ENCODE measurements around the gene RAD21L1.

The RAD21L1 gene

DNA sequence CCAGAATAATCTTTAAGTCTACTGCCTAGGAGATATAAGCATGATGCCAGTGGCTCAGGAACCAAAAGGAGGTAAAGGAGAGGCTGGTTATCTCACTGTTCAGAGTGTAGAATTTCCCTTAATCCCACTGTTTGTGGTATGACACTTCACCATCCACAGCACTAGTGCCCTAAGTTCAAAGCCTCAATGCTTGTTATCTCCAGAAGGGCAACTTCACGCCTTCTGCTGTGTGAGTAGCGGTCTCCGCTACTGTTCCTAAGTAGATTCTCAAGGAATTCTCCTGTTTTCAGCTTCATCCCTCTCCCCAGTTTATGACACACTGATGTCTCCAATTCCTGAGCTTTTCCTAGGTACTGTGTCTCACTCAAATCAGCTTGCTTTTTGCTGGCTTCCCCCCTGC lies 26.6 kb downstream of the RAD21L1 start:
- Histone ChIP-seq H3K4me3 (no peak overlapping the region), H3K9me3 (peaks cover 8% of the 10 kb centered on the region; the same call in 1 of the 2 replicates), H4K20me1 (no peaks in the 10 kb centered on the region), H3K4me1 (no peaks in the 10 kb centered on the region), H3K27me3 (no peaks in the 10 kb centered on the region), H3K9ac (no peak overlapping the region), H3K27ac (no peak overlapping the region), H3K36me3 (no peaks in the 10 kb centered on the region), H3K4me2 (no peak overlapping the region)
- no peak for TF ChIP-seq Cebpa-rat (IDR thresholded peaks at IDR 0.05)

DNA sequence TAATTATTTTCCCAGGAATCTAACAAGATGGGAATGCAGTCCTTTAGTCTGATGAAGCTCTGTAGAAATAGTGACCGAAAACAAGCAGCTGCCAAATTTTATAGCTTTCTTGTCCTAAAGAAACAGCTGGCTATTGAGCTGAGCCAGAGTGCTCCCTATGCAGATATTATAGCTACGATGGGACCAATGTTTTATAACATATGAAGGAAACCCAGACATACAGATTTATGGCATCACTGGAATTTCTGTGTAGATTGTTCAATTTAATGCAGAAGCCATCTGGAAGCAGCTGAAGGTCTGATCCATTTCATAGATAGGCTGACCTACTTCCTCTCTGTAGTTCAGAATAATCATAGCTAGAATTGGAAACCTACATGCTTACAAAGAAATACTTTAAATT lies 28.4 kb downstream of the RAD21L1 start:
- Histone ChIP-seq H3K27ac (no peak overlapping the region), H3K9me3 (peaks cover 8% of the 10 kb centered on the region; the same call in 1 of the 2 replicates), H3K4me2 (no peak overlapping the region), H3K36me3 (no peaks in the 10 kb centered on the region), H3K9ac (no peak overlapping the region), H3K4me3 (no peak overlapping the region), H3K27me3 (no peaks in the 10 kb centered on the region), H4K20me1 (no peaks in the 10 kb centered on the region), H3K4me1 (no peaks in the 10 kb centered on the region)
- no peak for TF ChIP-seq Cebpa-rat (IDR thresholded peaks at IDR 0.05)

DNA sequence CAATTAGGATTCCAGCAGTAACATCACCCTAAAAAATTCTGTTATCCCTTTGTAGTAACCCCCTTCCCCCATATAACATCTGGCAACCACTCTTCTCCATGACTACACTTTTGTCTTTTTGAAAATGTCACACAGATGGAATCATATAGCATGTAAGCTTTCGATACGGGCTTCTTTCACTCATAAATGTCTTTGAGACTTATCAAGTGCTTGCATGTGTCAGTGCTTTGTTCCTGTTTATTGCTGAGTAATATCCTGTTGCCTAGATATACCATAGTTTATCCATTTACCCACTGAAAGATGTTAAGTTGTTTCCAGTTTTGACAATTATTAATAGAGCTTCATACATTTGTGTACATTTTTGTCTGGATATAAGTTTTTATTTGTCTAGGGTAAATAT lies 29.8 kb downstream of the RAD21L1 start:
- no peak for TF ChIP-seq Cebpa-rat (IDR thresholded peaks at IDR 0.05)
- Histone ChIP-seq H3K9ac (no peak overlapping the region), H3K9me3 (peaks cover 8% of the 10 kb centered on the region; the same call in 1 of the 2 replicates), H3K4me3 (no peak overlapping the region), H4K20me1 (no peaks in the 10 kb centered on the region), H3K27me3 (no peaks in the 10 kb centered on the region), H3K27ac (no peak overlapping the region), H3K4me1 (no peaks in the 10 kb centered on the region), H3K36me3 (no peaks in the 10 kb centered on the region), H3K4me2 (no peak overlapping the region)

DNA sequence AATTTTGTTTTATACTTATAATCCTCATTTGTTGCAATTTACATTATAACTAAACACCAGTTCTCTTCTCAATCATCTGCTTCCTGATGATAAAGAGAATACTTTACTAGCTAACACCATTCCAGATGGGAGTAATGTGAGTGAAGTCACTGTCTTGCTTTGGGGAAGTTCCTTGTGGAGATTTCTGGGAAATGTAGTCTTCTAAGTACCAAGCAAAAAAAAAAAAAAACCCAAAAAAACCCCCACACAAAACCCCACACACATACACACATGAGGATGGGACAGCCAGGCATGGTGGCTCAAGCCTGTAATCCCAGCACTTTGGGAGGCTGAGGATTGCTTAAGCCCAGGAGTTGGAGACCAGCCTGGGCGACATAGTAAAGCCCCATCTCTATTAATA lies 38.0 kb downstream of the RAD21L1 start:
- Histone ChIP-seq H4K20me1 (no peaks in the 10 kb centered on the region), H3K27me3 (peaks cover 37% of the 10 kb centered on the region; the same call in 1 of the 2 replicates), H3K27ac (no peak overlapping the region), H3K9ac (no peak overlapping the region), H3K4me1 (peaks cover 13% of the 10 kb centered on the region; the same call in 1 of the 2 replicates), H3K36me3 (no peaks in the 10 kb centered on the region), H3K9me3 (peaks cover 16% of the 10 kb centered on the region), H3K4me3 (no peak overlapping the region), H3K4me2 (no peak overlapping the region)
- no peak for TF ChIP-seq Cebpa-rat (IDR thresholded peaks at IDR 0.05)

DNA sequence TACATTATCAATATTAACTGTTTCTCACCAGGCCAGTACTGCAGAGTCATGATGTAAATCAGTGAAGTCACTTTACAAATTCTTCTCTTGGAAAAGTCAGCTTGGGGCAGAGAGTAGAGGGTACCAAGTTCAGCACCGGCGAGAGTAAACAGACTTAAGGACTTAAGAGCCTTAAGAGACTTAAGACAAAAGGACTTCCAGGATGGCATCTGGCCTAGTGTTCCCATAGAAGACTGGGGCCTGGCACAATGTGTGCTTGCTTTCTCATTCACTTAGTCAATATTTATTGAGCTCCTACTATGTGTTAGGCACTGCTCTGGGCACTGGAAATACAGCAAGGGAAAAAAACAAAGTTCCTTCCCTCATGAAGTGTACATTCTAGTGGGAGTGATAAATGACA lies 38.9 kb downstream of the RAD21L1 start:
- H4K20me1 ChIP-seq: no peaks in the 10 kb centered on the region
- H3K27ac ChIP-seq: no peak overlapping the region
- TF ChIP-seq Cebpa-rat (IDR thresholded peaks at IDR 0.05): no peak
- H3K27me3 ChIP-seq: peaks cover 37% of the 10 kb centered on the region; the same call in 1 of the 2 replicates
- H3K4me1 ChIP-seq: peaks cover 13% of the 10 kb centered on the region; the same call in 1 of the 2 replicates
- H3K4me3 ChIP-seq: no peak overlapping the region
- no peak overlapping the region for H3K4me2 ChIP-seq
- peaks cover 16% of the 10 kb centered on the region for H3K9me3 ChIP-seq
- no peaks in the 10 kb centered on the region for H3K36me3 ChIP-seq
- no peak overlapping the region for H3K9ac ChIP-seq

DNA sequence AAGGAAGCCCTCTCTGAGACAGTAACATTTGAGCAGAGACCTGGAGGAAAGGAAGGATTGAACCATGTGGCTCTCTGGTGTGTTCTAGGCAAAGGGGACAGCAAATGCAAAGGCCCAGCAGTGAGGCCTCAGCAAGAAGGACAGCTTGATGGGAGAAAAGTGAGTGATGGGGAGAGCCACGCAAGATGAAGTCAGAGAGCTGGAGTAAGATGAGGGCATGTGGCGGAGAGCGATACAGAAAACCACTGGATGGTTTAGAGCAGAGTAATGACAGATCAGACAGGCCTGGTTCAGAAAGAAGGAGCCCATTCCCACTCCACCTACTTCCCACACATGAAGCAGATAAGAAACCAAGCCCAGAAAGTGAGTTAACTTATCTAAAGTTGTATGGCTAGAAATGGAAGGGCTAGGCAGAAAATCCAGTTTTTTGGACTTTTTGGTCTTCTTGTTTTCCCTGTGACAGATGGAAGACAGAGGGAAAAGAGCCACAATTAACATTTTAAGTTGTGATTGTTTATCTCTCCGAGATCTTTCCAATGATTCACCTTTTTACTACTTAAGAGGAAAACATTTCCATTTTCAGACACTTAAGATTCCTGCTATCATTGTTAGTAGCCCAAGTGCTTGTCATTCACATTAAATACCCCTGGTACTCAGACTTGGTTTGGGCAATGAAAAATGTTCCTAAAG lies 39.5 kb downstream of the RAD21L1 start:
- Histone ChIP-seq H3K9ac (no peak overlapping the region; the same call in 1 of the 2 replicates), H3K4me1 (peaks cover 13% of the 10 kb centered on the region; the same call in 1 of the 2 replicates), H3K4me2 (peak overlapping the region; percentile 95), H3K4me3 (peak overlapping the region; percentile 67), H3K27me3 (peaks cover 37% of the 10 kb centered on the region; the same call in 1 of the 2 replicates), H3K9me3 (peaks cover 16% of the 10 kb centered on the region), H3K36me3 (no peaks in the 10 kb centered on the region), H4K20me1 (no peaks in the 10 kb centered on the region), H3K27ac (no peak overlapping the region)
- TF ChIP-seq Cebpa-rat (IDR thresholded peaks at IDR 0.05): no peak

DNA sequence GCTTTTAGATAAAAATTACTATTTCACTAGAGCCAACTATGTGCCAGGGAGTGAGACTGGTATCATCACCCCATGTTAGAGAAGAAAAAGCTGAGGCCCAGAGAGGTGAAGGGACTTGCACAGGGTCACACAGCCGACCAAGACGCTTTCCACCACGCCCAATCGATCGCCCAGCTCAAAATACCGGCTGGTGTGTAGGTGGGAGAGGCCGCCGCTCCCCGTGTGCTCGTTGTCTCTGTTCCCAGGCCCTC lies 40.0 kb downstream of the RAD21L1 start:
- Histone ChIP-seq H3K4me1 (peaks cover 13% of the 10 kb centered on the region; the same call in 1 of the 2 replicates), H4K20me1 (no peaks in the 10 kb centered on the region), H3K36me3 (no peaks in the 10 kb centered on the region), H3K9ac (no peak overlapping the region; the same call in 1 of the 2 replicates), H3K9me3 (peaks cover 16% of the 10 kb centered on the region), H3K4me2 (peak overlapping the region; percentile 95), H3K27me3 (peaks cover 37% of the 10 kb centered on the region; the same call in 1 of the 2 replicates), H3K4me3 (peak overlapping the region; percentile 67), H3K27ac (no peak overlapping the region)
- no peak for TF ChIP-seq Cebpa-rat (IDR thresholded peaks at IDR 0.05)

DNA sequence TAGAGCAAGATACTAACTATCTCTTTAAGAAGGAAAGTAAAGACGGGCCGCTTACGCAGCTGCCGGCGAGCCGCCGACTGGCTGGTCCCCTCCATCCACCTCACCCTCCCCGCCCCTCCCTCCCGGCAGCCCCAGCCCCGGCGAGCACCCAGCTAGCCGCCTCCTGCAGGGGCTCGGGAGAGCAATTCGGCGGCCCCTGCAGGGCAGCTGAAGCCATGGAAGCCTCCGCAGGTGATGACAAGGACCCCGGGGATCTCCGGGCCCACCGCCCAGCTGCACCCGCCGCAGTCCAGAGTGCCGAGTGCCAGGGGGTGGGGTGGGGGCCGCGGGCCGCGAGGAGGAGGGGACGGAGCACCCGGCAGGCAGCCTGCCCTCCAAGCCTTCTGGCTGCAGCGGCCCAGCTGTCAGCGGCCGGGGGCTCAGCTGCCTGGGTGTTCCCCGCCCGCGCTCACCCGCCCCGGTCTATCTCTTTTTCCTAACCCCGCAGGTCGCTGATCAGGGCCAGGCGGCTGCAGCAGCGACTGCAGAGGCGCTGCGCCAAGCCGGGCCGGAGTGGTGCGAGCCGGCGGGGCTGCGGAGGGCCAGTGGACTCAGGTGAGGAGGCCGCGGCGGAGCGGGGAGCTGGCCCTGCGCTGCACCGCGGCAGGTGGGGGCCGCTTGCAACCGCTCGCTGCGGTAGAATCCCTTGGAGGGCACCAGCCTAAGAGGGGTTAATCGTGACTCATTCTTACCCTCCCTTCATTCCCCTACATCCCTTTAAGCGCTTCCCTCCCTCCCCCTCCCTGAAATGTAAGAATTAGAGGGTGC lies 40.5 kb downstream of the RAD21L1 start, which contains the start of gene SNPH:
TSS of gene SNPH (plus strand) at position 128 of the 807 bp plus-strand sequence. CDS start 29,946 bp downstream, outside the sequence.
- H3K9ac ChIP-seq: peak within 1 kb of the TSS; percentile 28; the same call in 1 of the 2 replicates

DNA sequence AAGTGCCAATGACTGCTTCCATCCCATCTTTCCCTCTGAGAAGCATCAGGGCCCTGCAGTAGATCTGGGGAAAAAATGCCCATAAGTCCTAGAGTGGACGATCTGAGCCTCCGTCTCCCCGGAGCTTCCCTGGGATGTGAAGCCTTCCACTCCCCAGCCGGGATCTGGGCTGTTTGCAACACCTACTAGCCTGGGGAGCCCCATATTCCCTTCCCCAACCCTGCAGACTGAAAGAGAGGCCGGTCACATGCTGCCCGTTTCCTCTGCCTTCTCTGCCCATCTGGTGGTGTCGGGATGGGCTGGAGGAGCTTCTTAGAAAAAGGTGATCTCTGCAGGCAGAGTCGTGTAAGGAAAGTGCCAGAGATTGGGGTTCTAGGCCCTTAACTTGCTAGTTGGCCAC lies 41.3 kb downstream of the RAD21L1 start:
- Histone ChIP-seq H3K27ac (no peak overlapping the region), H3K27me3 (peaks cover 37% of the 10 kb centered on the region; the same call in 1 of the 2 replicates), H3K4me1 (peaks cover 13% of the 10 kb centered on the region; the same call in 1 of the 2 replicates), H3K9ac (no peak overlapping the region; the same call in 1 of the 2 replicates), H4K20me1 (no peaks in the 10 kb centered on the region), H3K4me3 (peak overlapping the region; percentile 67; the same call in 1 of the 2 replicates), H3K36me3 (no peaks in the 10 kb centered on the region), H3K9me3 (peaks cover 10% of the 10 kb centered on the region), H3K4me2 (peak overlapping the region; percentile 95)
- TF ChIP-seq Cebpa-rat (IDR thresholded peaks at IDR 0.05): no peak

More for the DNA sequence above, 40.5 kb downstream of the RAD21L1 start, which contains the start of gene SNPH:
- no peak for TF ChIP-seq Cebpa-rat (IDR thresholded peaks at IDR 0.05)
- no peak within 1 kb of the TSS for H3K27ac ChIP-seq
- peak within 1 kb of the TSS; percentile 67 for H3K4me3 ChIP-seq
- H3K4me2 ChIP-seq: peak within 1 kb of the TSS; percentile 95
- no peaks in the 10 kb centered on the region for H3K36me3 ChIP-seq
- H3K27me3 ChIP-seq: peaks cover 37% of the 10 kb centered on the region; the same call in 1 of the 2 replicates
- H4K20me1 ChIP-seq: no peaks in the 10 kb centered on the region
- H3K9me3 ChIP-seq: peaks cover 16% of the 10 kb centered on the region
- peaks cover 13% of the 10 kb centered on the region; the same call in 1 of the 2 replicates for H3K4me1 ChIP-seq

Measured in BLaER1 (cell line).